Measurements from ENCODE around the gene RAD9A. TPM values are rescaled to one million over a fixed set of nuclear protein-coding genes. Genes with fewer than 3 reads are reported as not detected.
A peak's percentile ranks its signal among the peaks of the same experiment; 100 is the strongest.

RAD9A gene
- polyA plus RNA-seq, 1 of the 3 experiments (the other 2 are of a cell fraction), result 22.3 TPM

DNA sequence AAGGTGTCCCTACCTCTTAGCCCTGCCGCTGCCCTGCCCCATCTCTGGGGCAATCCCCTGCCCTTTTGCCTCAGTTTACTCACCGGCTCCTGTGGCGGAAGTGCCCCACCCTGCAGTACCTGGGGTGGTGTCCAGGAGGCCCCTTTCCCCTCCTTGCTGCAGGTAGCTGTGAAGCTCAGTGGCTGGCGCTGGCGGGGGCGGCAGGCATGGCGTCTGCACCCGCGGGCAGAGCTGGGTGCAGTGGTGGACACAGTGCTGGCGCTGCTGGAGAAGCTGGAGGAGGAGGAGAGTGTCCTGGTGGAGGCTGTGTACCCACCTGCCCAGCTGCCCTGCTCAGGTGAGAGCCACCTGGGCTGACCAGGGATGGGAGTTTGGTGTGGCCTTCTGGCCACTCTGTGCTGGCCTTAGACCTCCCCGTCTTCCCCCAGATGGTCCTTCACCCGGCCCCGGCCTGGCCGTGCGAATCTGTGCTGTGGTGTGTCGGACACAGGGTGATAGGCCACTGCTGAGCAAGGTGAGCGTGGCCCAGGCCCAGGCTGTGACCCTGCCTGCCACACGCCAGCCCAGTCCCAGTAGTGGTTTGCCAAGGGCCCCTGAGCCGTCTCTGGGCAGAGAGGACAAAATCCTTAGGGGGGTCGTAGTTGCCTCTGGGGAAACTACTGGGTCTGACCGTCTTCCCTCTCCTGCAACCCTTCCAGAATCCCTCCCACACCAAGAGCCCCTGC lies 27.7 kb downstream of the RAD9A start (continued):
- TF ChIP-seq, protein P1, sequence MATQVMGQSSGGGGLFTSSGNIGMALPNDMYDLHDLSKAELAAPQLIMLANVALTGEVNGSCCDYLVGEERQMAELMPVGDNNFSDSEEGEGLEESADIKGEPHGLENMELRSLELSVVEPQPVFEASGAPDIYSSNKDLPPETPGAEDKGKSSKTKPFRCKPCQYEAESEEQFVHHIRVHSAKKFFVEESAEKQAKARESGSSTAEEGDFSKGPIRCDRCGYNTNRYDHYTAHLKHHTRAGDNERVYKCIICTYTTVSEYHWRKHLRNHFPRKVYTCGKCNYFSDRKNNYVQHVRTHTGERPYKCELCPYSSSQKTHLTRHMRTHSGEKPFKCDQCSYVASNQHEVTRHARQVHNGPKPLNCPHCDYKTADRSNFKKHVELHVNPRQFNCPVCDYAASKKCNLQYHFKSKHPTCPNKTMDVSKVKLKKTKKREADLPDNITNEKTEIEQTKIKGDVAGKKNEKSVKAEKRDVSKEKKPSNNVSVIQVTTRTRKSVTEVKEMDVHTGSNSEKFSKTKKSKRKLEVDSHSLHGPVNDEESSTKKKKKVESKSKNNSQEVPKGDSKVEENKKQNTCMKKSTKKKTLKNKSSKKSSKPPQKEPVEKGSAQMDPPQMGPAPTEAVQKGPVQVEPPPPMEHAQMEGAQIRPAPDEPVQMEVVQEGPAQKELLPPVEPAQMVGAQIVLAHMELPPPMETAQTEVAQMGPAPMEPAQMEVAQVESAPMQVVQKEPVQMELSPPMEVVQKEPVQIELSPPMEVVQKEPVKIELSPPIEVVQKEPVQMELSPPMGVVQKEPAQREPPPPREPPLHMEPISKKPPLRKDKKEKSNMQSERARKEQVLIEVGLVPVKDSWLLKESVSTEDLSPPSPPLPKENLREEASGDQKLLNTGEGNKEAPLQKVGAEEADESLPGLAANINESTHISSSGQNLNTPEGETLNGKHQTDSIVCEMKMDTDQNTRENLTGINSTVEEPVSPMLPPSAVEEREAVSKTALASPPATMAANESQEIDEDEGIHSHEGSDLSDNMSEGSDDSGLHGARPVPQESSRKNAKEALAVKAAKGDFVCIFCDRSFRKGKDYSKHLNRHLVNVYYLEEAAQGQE (IDR thresholded peaks at IDR 0.05; ENCODE audit: low read depth, low read length), result no peak
- no peak for TF ChIP-seq ELF1 (IDR thresholded peaks at IDR 0.05)

DNA sequence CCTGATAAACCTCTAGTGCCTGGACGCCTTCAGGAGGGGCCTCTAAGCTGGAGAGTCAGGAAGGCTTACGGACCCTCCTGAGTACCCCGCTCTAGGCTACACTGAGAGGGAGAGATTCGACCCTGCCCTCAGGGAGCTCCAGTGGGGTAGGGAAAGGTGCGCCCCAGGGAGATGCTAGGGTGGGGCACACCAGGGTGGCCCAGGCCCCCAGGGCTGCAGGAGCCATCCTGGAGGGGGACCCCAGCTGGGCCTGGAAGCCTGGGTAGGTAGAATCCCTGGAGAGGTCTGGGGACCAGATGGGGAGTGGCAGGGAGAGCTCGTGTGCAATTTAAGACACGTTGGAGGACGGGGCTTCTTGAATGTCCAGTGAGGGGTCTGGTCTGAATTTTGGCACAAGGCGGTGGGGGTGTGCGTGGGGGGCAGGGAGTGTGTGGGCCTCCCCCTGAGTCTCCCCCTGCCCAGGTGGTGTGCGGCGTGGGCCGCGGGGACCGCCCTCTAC lies 28.4 kb downstream of the RAD9A start:
- peak overlapping the region; percentile 68 for H3K4me2 ChIP-seq
- no peaks in the 10 kb centered on the region for H3F3A ChIP-seq (replicated peaks; ENCODE audit: insufficient read depth)
- no peak overlapping the region for H2AFZ ChIP-seq (ENCODE audit: low read depth)
- CTCF ChIA-PET, result interaction anchor here (0.8 to 2.7 kb wide), 4 partner anchors 13 to 37 kb away, joined by 3 to 17 read pairs (median 4); partner anchors contain the start of gene PPP1CA
- no peaks in the 10 kb centered on the region for H3K36me3 ChIP-seq (replicated peaks in 1 of 2; ENCODE audit: control insufficient read depth in 1 of 2, insufficient read depth in 2 of 2, low read length in 1 of 2)
- H4K20me1 ChIP-seq (ENCODE audit: insufficient read depth), result no peaks in the 10 kb centered on the region
- no peak overlapping the region; a peak in 1 of 4 replicates for H3K27ac ChIP-seq (ENCODE audit: low read depth in 2 of 2, low read length in 1 of 2)
- H3K9me2 ChIP-seq, result no peaks in the 10 kb centered on the region
- no peak for DNase-seq
- WGBS (ENCODE audit: low lambda C conversion rate), result 70% methylated on average over 2 of the region's 15 CpGs
- POLR2A ChIA-PET, result interaction anchor here (0.5 to 1.3 kb wide), 4 partner anchors 24 to 1107 kb away, joined by 3 to 4 read pairs (median 3); partner anchors contain the start of genes GSTP1 and RAD9A
- H3K27me3 ChIP-seq (ENCODE audit: insufficient read depth), result no peaks in the 10 kb centered on the region
- peaks cover 7 to 8% of the 10 kb centered on the region in 2 experiments; a peak in 2 of 4 replicates for H3K4me1 ChIP-seq (ENCODE audit: control insufficient read depth in 1 of 2, insufficient read depth in 2 of 2, low read depth in 1 of 2, low read length in 1 of 2)
- H3K9ac ChIP-seq, result peak overlapping the region; percentile 49; the same call in 1 of the 2 replicates
- H3K9me3 ChIP-seq, result no peaks in the 10 kb centered on the region
- no peaks in the 10 kb centered on the region for H3K79me2 ChIP-seq (ENCODE audit: insufficient read depth)
- H3K4me3 ChIP-seq (ENCODE audit: low read depth in 2 of 2, low read length in 1 of 2), result peak overlapping the region; percentile 63 to 66
- no peak for TF ChIP-seq FOSL2 (IDR thresholded peaks at IDR 0.05; ENCODE audit: borderline replicate concordance, low read depth)
- no peak for TF ChIP-seq POLR2AphosphoS5 (IDR thresholded peaks at IDR 0.05; ENCODE audit: low read depth, low read length)
- no peak for TF ChIP-seq MEF2A (IDR thresholded peaks at IDR 0.05; ENCODE audit: borderline replicate concordance, low read depth)
- no peak for TF ChIP-seq ELF1 (IDR thresholded peaks at IDR 0.05)
- TF ChIP-seq, protein P2, sequence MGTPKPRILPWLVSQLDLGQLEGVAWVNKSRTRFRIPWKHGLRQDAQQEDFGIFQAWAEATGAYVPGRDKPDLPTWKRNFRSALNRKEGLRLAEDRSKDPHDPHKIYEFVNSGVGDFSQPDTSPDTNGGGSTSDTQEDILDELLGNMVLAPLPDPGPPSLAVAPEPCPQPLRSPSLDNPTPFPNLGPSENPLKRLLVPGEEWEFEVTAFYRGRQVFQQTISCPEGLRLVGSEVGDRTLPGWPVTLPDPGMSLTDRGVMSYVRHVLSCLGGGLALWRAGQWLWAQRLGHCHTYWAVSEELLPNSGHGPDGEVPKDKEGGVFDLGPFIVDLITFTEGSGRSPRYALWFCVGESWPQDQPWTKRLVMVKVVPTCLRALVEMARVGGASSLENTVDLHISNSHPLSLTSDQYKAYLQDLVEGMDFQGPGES (IDR thresholded peaks at IDR 0.05; ENCODE audit: low read depth, low read length), result no peak
- TF ChIP-seq, protein P3, sequence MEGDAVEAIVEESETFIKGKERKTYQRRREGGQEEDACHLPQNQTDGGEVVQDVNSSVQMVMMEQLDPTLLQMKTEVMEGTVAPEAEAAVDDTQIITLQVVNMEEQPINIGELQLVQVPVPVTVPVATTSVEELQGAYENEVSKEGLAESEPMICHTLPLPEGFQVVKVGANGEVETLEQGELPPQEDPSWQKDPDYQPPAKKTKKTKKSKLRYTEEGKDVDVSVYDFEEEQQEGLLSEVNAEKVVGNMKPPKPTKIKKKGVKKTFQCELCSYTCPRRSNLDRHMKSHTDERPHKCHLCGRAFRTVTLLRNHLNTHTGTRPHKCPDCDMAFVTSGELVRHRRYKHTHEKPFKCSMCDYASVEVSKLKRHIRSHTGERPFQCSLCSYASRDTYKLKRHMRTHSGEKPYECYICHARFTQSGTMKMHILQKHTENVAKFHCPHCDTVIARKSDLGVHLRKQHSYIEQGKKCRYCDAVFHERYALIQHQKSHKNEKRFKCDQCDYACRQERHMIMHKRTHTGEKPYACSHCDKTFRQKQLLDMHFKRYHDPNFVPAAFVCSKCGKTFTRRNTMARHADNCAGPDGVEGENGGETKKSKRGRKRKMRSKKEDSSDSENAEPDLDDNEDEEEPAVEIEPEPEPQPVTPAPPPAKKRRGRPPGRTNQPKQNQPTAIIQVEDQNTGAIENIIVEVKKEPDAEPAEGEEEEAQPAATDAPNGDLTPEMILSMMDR (IDR thresholded peaks at IDR 0.05), result no peak
- no peak for TF ChIP-seq FOXM1 (IDR thresholded peaks at IDR 0.05; ENCODE audit: low read depth)
- no peak for TF ChIP-seq JUND (IDR thresholded peaks at IDR 0.05)
- no peak for TF ChIP-seq NFIC (IDR thresholded peaks at IDR 0.05; ENCODE audit: borderline replicate concordance)
- TF ChIP-seq, protein P4, sequence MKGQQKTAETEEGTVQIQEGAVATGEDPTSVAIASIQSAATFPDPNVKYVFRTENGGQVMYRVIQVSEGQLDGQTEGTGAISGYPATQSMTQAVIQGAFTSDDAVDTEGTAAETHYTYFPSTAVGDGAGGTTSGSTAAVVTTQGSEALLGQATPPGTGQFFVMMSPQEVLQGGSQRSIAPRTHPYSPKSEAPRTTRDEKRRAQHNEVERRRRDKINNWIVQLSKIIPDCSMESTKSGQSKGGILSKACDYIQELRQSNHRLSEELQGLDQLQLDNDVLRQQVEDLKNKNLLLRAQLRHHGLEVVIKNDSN (IDR thresholded peaks at IDR 0.05; ENCODE audit: borderline replicate concordance, low read depth), result no peak
